Activated CD4-positive, alpha-beta T cell treated with anti-CD3 and anti-CD28 coated beads, Interleukin-2, amount 10 ng/mL, durations not matched to agents 7 days and 5 days (primary cell): ENCODE data around the gene ETDC. TPM values are rescaled to one million over a fixed set of nuclear protein-coding genes. Genes with fewer than 3 reads are reported as not detected.
"Not testable (repeated sequence)": the region's sequence is repeated elsewhere in the genome, so short reads cannot be mapped to it uniquely, and the experiment has no call there.

Source experiments
- CTCF ChIA-PET: fragments of 350-600 bp; sonication (Branson Sonifier 250); formaldehyde crosslinking; loops from one replicate; lab custom pipeline; 2021; ENCODE audit warnings: antibody characterized with exemption; lab: Charles Lee
- POLR2A ChIA-PET: fragments of 350-600 bp; sonication (Branson Sonifier 250); formaldehyde crosslinking; loops from one replicate; lab custom pipeline; 2021; ENCODE audit warnings: antibody characterized with exemption; lab: Charles Lee
- DNase-seq: peaks from one replicate; pipeline ENCODE4 v3.0.0-alpha.2; 2020
- H3K27ac Mint-ChIP-seq: one replicate; pipeline ENCODE4 v1.8.0; 2021; ENCODE audit warnings: mild to moderate bottlenecking, moderate library complexity, mixed read lengths
- H3K27me3 Mint-ChIP-seq: one replicate; pipeline ENCODE4 v1.8.0; 2021; ENCODE audit warnings: mixed read lengths
- H3K36me3 Mint-ChIP-seq: one replicate; pipeline ENCODE4 v1.8.0; 2021; ENCODE audit warnings: low read depth, mixed read lengths
- H3K4me1 Mint-ChIP-seq: one replicate; pipeline ENCODE4 v1.8.0; 2021; ENCODE audit warnings: mixed read lengths
- H3K4me3 Mint-ChIP-seq: one replicate; pipeline ENCODE4 v1.8.0; 2021; ENCODE audit warnings: mild to moderate bottlenecking, moderate library complexity, mixed read lengths
- H3K9me3 Mint-ChIP-seq: one replicate; pipeline ENCODE4 v1.8.0; 2021; ENCODE audit warnings: mixed read lengths
- total RNA-seq, 2 experiments: library from RNA; stranded (reverse); gene quantifications; one replicate each; pipeline ENCODE4 v1.2.3, GENCODE V29; 2021

Gene ETDC
- total RNA-seq, 2 experiments from 2014 or later, result not detected

DNA sequence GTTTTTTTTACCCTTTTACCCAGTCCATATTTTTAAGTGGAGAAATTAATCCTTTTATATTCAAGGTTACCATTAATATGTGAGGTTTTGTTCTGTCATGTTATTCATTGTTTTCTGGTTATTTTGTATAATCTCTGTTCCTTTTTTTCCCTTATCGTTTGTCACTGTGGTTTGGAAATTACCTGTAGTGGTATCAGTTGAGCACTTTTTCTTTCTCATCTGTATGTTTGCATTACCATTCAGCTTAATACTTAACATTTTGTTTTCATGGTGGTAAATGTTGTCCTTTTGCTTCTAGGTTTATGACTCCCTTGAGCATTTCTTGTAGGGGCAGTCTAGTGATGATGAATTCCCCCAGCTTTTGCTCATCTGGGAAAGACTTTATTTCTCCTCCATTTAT lies 6.6 kb downstream of the ETDC start:
- Mint-ChIP-seq H3K9me3 (peaks cover 41% of the 10 kb centered on the region), H3K4me1 (no peaks in the 10 kb centered on the region), H3K27me3 (no peaks in the 10 kb centered on the region), H3K36me3 (peaks cover 25% of the 10 kb centered on the region), H3K4me3 (no peak overlapping the region), H3K27ac (no peak overlapping the region)
- ChIA-PET CTCF (no interaction called here), POLR2A (no interaction called here)
- DNase-seq, result no peak

GRCh38 chrX:135324463-135324862 lies 15.2 kb downstream of the ETDC start:
- Mint-ChIP-seq H3K36me3 (peaks cover 62% of the 10 kb centered on the region), H3K27me3 (no peaks in the 10 kb centered on the region), H3K9me3 (peaks cover 32% of the 10 kb centered on the region), H3K27ac (no peak overlapping the region), H3K4me1 (no peaks in the 10 kb centered on the region), H3K4me3 (no peak overlapping the region)
- ChIA-PET CTCF (no interaction called here), POLR2A (no interaction called here)
- no peak for DNase-seq

DNA sequence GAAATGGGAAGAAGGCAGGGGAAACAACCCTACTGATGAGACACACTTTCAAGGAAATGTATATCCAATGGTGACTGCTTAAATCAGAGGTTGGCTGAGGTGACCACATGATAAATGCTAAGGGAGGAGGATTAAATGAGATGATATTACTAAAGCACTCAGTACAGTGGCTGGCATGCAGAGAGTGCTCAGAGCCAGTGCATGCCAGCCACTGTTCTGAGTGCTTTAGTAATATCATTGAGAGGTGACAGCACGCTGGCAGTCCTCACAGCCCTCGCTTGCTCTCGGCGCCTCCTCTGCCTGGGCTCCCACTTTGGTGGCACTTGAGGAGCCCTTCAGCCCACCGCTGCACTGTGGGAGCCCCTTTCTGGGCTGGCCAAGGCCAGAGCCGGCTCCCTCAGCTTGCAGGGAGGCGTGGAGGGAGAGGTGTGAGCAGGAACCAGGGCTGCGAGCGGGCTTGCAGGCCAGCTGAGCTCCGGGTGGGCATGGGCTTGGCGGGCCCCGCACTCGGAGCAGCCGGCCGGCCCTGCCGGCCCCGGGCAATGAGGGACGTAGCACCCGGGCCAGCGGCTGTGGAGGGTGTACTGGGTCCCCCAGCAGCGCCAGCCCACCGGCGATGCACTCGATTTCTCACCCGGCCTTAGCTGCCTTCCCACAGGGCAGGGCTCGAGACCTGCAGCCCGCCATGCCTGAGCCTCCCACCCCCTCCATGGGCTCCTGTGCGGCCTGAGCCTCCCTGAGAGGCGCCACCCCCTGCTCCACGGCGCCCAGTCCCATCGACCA lies 15.9 kb downstream of the ETDC start:
- H3K4me3 Mint-ChIP-seq, H3K4me1 Mint-ChIP-seq, CTCF ChIA-PET, H3K27ac Mint-ChIP-seq, H3K27me3 Mint-ChIP-seq, POLR2A ChIA-PET, DNase-seq: not testable (repeated sequence)
- Mint-ChIP-seq H3K36me3 (peaks cover 65% of the 10 kb centered on the region), H3K9me3 (peaks cover 36% of the 10 kb centered on the region)

DNA sequence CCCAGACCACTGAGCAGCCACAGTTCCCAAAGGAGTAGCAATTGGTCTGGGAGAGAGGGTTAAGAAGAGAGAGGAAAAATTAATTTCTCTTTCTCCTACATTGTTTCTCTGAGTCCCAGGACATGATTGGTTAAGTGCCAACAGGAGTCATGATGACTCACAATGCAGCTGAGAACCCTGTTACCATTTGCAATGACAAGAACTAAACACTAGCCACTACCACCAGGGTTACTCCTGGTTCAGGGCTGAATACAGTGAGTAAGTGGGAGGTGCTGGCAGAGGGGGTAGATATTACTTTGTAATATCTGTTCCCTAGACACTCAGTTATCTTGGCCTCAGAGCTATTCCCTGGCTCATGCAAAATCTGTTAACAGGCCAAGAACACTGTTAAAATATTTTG lies 18.0 kb downstream of the ETDC start:
- peaks cover 62% of the 10 kb centered on the region for H3K36me3 Mint-ChIP-seq
- H3K4me1 Mint-ChIP-seq, result no peaks in the 10 kb centered on the region
- peaks cover 20% of the 10 kb centered on the region for H3K9me3 Mint-ChIP-seq
- CTCF ChIA-PET, result no interaction called here
- POLR2A ChIA-PET, result no interaction called here
- H3K27me3 Mint-ChIP-seq, result no peaks in the 10 kb centered on the region
- H3K27ac Mint-ChIP-seq, result no peak overlapping the region
- DNase-seq, result no peak
- no peak overlapping the region for H3K4me3 Mint-ChIP-seq

DNA sequence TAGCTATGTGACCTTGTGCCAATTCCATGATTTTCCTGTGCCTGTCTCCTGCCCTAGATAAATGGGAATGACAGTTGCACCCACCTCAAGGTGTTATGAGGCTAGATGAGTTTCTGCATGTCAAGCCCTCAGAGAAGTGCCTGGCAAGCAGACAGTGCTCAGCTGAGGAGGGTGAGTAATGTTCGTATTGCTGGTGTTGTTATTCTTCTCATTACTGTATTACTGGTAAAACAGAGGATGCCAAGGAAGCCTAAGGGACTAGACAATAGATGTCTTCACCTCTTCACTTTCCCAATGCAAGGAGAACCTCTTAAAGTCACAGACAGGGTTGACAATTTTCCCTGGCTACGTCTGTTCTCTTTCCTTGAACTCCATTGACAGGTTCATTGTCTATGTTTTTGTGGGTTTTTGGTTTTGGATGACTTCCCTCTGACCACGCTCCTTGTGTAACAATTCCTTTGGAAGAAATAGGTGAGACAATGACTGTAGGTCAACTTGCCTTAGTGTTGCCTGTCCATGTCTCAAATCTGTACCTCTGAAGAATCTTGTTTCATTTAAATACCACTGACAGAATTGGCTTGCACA lies 19.2 kb downstream of the ETDC start:
- Mint-ChIP-seq H3K27me3 (no peaks in the 10 kb centered on the region), H3K36me3 (peaks cover 64% of the 10 kb centered on the region), H3K27ac (no peak overlapping the region), H3K9me3 (peaks cover 17% of the 10 kb centered on the region), H3K4me1 (peaks cover 2% of the 10 kb centered on the region), H3K4me3 (no peak overlapping the region)
- POLR2A ChIA-PET, result no interaction called here
- CTCF ChIA-PET, result no interaction called here
- DNase-seq, result no peak

GRCh38 chrX:135330706-135331105 lies 21.4 kb downstream of the ETDC start:
- Mint-ChIP-seq H3K4me1 (peaks cover 4% of the 10 kb centered on the region), H3K27ac (no peak overlapping the region), H3K27me3 (no peaks in the 10 kb centered on the region), H3K4me3 (no peak overlapping the region), H3K36me3 (peaks cover 58% of the 10 kb centered on the region), H3K9me3 (peaks cover 11% of the 10 kb centered on the region)
- no peak for DNase-seq
- ChIA-PET POLR2A (no interaction called here), CTCF (no interaction called here)

DNA sequence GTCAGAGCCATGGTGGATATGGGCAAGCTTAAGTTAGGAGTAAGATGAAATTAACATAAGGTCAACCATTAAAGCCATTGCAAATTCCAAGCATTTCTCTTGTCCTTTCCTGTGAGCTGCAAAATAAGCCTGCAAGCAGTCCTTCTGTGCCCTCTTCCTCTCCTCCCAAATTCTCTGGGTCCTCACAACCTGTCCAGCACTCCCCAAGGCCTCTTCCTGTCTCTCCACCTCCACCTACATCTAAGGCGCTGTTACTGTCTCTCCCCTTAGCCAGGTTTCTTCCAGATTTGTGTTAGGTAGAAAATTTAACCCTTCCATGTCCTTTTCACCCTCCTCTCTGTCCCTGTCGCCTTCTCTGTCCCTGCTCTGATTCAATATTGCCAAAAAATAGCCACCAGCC lies 22.2 kb downstream of the ETDC start:
- Mint-ChIP-seq H3K36me3 (peaks cover 54% of the 10 kb centered on the region), H3K27me3 (no peaks in the 10 kb centered on the region), H3K9me3 (peaks cover 10% of the 10 kb centered on the region), H3K4me3 (no peak overlapping the region), H3K27ac (no peak overlapping the region), H3K4me1 (peaks cover 4% of the 10 kb centered on the region)
- CTCF ChIA-PET, result no interaction called here
- POLR2A ChIA-PET, result no interaction called here
- DNase-seq, result no peak

- H3K4me3 Mint-ChIP-seq, result peak overlapping the region; percentile 85
- H3K27ac Mint-ChIP-seq, result no peak overlapping the region
- POLR2A ChIA-PET, result no interaction called here
- H3K4me1 Mint-ChIP-seq, result peaks cover 58% of the 10 kb centered on the region
- no peaks in the 10 kb centered on the region for H3K27me3 Mint-ChIP-seq
- H3K36me3 Mint-ChIP-seq, result peaks cover 49% of the 10 kb centered on the region
- CTCF ChIA-PET, result no interaction called here
- no peaks in the 10 kb centered on the region for H3K9me3 Mint-ChIP-seq
- no peak for DNase-seq
Observed at GRCh38 chrX:135340831-135341230, 31.6 kb downstream of the ETDC start.

GRCh38 chrX:135345107-135345589 lies 35.9 kb downstream of the ETDC start:
- CTCF ChIA-PET, result no interaction called here
- Mint-ChIP-seq H3K4me1 (peaks cover 45% of the 10 kb centered on the region), H3K27ac (peak overlapping the region; percentile 72)

GRCh38 chrX:135346975-135347374 lies 37.7 kb downstream of the ETDC start:
- ChIA-PET CTCF (no interaction called here), POLR2A (no interaction called here)
- Mint-ChIP-seq H3K27me3 (no peaks in the 10 kb centered on the region), H3K4me3 (no peak overlapping the region), H3K4me1 (peaks cover 26% of the 10 kb centered on the region), H3K9me3 (no peaks in the 10 kb centered on the region), H3K27ac (no peak overlapping the region), H3K36me3 (peaks cover 40% of the 10 kb centered on the region)
- no peak for DNase-seq

More at GRCh38 chrX:135345107-135345589, 35.9 kb downstream of the ETDC start:
- DNase-seq, result no peak
- POLR2A ChIA-PET, result no interaction called here
- peak overlapping the region; percentile 85 for H3K4me3 Mint-ChIP-seq
- H3K9me3 Mint-ChIP-seq, result no peaks in the 10 kb centered on the region
- peaks cover 45% of the 10 kb centered on the region for H3K36me3 Mint-ChIP-seq
- H3K27me3 Mint-ChIP-seq, result no peaks in the 10 kb centered on the region

DNA sequence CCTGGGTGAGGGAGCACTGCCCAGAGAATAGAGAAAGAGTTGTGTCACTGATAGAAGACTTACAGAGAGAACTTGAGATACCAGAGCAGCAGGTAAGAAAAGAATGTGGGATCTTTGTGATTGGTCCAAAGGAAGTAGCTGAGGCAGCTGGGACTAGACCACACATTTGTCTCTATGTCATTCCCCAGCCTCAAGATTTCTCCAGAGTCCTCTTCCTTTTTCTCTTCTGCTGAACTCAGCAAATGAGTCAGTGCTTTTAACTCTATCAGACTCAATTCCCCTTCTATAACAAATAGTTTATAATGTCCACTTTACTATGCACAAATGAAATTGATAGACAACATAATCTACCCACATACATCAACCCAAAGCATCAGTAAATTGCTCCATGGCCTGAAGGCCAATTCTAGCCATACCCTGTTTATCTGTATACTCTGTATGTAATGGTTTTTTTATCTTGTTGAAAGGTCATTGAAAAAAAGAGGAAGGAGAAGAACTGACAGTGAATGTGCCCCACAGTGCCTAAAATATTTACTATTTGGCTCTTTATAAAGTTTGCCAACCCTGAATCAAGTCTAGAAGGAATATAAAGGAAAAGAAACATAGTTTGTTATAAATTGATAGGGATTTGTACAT lies 38.2 kb downstream of the ETDC start:
- CTCF ChIA-PET, result no interaction called here
- POLR2A ChIA-PET, result no interaction called here
- DNase-seq, result no peak

GRCh38 chrX:135354288-135354687 lies 45.0 kb downstream of the ETDC start:
- no peak for DNase-seq
- ChIA-PET CTCF (no interaction called here), POLR2A (no interaction called here)
- Mint-ChIP-seq H3K36me3 (peaks cover 23% of the 10 kb centered on the region), H3K9me3 (no peaks in the 10 kb centered on the region), H3K27me3 (no peaks in the 10 kb centered on the region), H3K4me3 (no peak overlapping the region), H3K27ac (no peak overlapping the region), H3K4me1 (no peaks in the 10 kb centered on the region)

More for the DNA sequence above, 38.2 kb downstream of the ETDC start:
- Mint-ChIP-seq H3K4me1 (peaks cover 21% of the 10 kb centered on the region), H3K27me3 (no peaks in the 10 kb centered on the region), H3K36me3 (peaks cover 37% of the 10 kb centered on the region), H3K4me3 (no peak overlapping the region), H3K27ac (no peak overlapping the region), H3K9me3 (no peaks in the 10 kb centered on the region)
